OCI-LY1 (cell line): ENCODE results near the gene ARSI.

ENCODE experiments used
- CTCF ChIP-seq: fragments of 200-600 bp; sonication (generic), shearing (Covaris generic); IDR thresholded peaks from 2 replicates; pipeline ENCODE4 v1.5.1; 2017; ENCODE audit warnings: mild to moderate bottlenecking, antibody characterized with exemption, low read length, moderate library complexity, mixed read lengths
- EZH2 ChIP-seq: fragments of 200-600 bp; sonication (generic), shearing (Covaris generic); IDR thresholded peaks from 2 replicates; pipeline ENCODE4 v1.8.0; 2017; ENCODE audit warnings: borderline replicate concordance, mixed run types, mild to moderate bottlenecking, antibody characterized with exemption, low read length, moderate library complexity, mixed read lengths

- TF ChIP-seq CTCF (no peak), EZH2 (no peak)
These were observed 35.8 kb upstream of the ARSI start for GRCh38 chr5:150338546-150338945.
